Fibroblast of skin of right quadriceps (primary cell): ENCODE results near the gene SAMHD1.
"Not testable (repeated sequence)": the region's sequence is repeated elsewhere in the genome, so short reads cannot be mapped to it uniquely, and the experiment has no call there.

Experiments
- DNase-seq: peaks from one replicate; pipeline ENCODE4 v3.0.0-alpha.2; 2013

SAMHD1 gene

DNA sequence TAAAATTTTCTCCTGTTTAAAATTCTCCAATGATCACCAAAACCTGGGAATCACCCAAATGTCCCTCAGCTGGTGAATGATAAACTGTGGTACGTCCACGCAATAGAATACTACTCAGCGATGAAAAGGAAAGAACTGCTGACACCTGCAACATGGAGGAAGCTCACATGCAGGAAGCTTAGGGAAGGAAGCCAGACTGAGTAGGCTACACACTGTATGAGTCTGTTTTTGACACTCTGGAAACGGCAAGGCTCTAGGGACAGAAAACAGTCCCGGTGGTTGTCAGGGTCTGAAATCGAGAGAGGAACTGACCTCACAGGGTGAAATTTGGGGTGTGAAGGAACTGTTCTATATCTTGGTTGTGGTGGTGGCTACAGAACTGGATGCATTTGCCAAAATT, 100.7 kb downstream of the SAMHD1 start:
- no peak for DNase-seq

DNA sequence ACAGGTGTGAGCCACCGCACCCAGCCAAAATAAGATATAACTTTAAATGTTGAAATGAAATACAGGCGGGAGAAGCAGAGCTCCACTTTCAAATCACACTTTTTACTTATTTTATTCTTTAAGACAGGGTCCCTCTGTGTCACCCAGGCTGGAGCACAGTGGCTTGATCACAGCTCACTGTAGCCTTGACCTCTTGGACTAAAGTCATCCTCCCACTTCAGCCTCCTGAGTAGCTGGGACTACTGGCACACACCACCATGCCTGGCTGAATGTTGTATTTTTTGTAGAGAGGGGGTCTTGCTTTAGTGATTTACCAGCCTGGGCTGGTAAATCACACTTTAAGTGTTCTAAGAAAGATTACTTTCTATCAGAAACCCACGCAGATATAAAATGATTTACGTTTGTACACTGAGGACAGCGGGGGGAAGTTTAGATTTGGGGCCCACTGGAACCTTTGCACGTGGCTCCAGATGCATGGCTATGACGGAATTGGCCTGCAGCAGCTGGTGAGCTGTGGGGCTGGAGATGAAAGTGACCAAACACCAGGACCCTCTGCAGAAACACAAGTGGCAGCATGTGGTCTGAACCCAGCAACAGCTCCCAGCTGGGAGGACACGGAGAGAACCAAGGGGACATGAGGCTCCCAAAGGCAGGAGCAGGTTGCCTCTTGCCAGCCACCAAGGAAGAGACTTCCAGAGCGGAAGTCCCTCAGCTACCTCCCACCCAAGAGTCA, 102.0 kb downstream of the SAMHD1 start:
- no peak for DNase-seq

DNA sequence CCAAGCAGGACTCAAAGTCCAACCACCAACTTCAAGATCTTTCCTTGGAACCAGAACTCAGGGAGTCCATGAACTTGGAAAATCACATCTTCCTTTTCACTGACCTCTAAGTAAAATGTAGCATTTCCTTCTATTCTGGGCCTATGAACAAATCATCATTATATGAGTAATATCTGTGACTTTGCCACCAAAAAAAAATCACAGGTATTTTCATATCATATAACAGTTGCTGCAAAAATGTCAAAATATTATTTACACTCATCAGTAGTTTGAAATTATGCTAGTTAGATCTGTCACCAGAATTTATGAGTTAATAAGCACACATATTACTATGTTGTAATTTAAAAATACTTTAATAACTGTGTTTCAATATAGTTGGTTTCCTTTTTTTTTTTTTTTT, 102.8 kb downstream of the SAMHD1 start:
- no peak for DNase-seq

DNA sequence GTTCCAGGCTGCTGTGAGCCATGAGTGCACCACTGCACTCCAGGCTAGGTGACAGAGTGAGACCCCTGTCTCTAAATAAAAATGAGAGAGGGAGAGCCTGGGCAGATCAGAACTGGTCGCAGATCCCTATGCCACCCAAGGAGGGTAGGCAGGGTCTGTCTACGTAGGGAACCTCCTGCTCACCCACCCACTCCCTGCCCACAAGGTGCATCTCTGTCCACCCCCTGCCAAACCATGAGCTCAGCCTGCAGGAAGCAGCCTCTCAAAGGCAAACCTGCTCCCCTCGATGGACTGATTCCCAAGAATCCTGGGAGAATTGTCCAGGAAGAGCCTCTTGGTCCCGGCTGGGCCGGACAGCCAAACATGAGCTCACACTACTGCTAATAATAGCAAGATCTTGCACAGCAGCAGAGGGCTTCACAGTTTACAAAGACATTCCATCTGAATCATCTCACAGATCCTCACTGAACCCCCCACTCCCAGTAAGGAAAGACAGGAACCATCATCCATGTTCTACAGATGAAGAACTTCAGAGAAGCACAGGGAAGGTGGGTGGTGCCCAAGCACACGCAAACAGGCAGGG, 103.3 kb downstream of the SAMHD1 start:
- peak; percentile 93 for DNase-seq

DNA sequence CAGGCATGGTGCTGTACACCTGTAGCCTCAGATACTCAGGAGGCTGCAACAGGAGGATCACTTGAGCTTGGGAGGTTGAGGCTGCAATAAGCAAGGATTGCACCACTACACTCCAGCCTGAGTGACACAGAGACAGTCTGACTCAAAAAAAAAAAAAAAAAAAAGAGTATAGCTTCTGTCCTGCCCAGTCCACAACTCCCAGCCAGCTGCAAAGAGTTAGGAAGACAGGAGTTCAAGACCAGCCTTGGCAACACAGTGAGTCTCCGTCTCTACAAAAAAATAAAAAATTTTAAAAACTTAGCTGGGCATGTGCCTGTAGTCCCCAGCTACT, 103.8 kb downstream of the SAMHD1 start:
- no peak for DNase-seq

DNA sequence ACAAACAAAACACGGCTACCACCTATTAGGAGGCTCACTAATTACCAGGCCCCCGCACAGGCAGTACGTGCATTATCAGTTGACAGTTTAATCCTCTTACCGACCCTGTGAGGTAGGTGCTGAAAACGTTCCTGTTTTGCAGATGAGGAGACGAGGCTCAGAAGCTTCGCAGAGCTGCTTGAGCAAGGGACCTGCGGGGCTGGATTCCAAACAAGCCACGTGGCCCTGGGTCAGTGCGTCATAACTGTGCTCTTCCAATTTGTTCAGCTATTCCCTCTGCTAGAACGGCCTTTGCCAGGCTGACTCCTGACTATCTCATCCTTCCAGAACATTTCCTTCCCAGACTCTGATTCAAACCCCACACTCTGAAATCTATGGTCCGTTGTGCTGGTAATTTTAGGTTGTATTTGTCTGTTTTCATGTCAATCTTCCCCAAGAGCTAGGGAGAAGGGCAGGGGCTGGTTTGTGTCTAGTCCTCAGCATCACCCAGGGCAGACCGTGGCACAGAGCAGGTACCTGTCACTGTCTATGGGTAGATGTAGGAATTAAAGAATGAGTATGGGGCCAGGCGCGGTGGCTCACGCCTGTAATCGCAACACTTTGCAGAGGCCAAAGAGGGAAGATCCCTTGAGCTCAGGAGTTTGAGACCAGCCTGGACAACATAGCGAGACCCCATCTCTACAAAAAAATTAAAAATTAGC, 104.3 kb downstream of the SAMHD1 start:
- peak; percentile 58 for DNase-seq

DNA sequence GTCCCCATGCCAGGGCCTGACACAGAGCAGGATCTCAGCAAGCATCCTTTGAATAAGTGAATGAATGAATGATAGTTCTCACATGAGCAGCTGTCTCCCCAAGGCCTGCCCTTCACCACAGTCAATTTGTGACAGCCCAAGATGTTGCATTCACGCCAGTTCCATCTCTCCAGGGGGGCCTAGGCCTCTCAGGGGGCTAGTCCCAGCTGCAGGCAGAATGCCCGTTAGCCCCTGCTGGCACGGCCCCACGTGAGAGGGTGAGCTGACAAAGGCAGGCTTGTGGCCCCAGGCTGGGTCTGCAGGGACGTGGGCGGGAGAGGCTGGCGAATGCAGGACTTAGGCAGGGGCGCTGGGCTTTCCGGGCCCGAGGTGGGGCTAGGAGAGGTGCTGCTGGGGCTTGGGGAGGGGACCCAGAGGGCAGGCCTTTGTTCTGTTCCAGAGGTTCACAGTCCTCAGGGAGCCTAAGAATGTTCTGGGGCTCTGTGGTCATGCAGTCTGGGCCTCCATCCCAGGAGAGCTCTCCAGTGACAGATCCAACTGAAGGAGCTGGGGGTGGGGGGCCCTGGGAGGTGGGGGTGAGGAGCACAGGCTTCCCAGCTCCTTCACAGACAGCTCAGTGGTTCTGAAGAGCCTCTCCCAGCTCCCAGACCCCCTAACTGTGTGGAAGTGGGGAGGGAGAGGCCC, 106.1 kb downstream of the SAMHD1 start:
- DNase-seq, result no peak

DNA sequence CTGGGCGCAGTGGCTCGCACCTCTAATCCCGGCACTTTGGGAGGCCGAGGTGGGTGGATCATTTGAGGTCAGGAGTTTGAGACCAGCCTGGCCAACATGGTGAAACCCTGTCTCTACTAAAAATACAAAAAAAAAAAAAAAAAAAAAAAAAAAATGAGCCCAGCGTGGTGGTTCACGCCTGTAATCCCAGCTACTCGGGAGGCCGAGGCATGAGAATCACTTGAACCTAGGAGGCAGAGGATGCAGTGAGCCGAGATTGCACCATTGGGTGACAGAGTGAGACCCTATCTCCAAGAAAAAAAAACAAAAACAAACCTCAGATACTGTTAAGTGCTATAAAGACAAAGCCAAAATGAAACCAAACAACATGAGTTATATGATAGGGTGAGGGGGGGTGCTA, 110.5 kb downstream of the SAMHD1 start:
- not testable (repeated sequence) for DNase-seq
